Activated CD4-positive, alpha-beta T cell treated with anti-CD3 and anti-CD28 coated beads, Interleukin-2, amount 50 U/mL, for 4 hours (primary cell): ENCODE results near the gene ELP5.

Experiments
- DNase-seq, 2 experiments: peaks; one replicate each; pipeline ENCODE4 v3.0.0-alpha.2; 2020

The ELP5 gene

GRCh38 chr17:7252176-7253043, at the start of gene ELP5:
ELP5 (plus strand) TSS chr17:7252215; CDS start chr17:7252551, 336 bp downstream.
- peak; percentile 79 to 81 for DNase-seq

GRCh38 chr17:7203391-7203790, 48.6 kb upstream of the ELP5 start:
- DNase-seq, result no peak

GRCh38 chr17:7204336-7204735, 47.7 kb upstream of the ELP5 start:
- DNase-seq, result no peak

GRCh38 chr17:7204828-7205461, 47.1 kb upstream of the ELP5 start:
- DNase-seq, result peak; percentile 90 to 92

GRCh38 chr17:7205561-7205960, 46.5 kb upstream of the ELP5 start:
- no peak for DNase-seq

- DNase-seq, result no peak
Observed at GRCh38 chr17:7207120-7208001, 44.7 kb upstream of the ELP5 start.

- DNase-seq, result no peak
Observed at GRCh38 chr17:7208027-7208571, 43.9 kb upstream of the ELP5 start.

GRCh38 chr17:7208754-7209460, 43.1 kb upstream of the ELP5 start:
- no peak for DNase-seq

- no peak for DNase-seq
Observed at GRCh38 chr17:7211491-7212273, 40.3 kb upstream of the ELP5 start.

GRCh38 chr17:7213895-7214299, 38.1 kb upstream of the ELP5 start:
- no peak for DNase-seq

- DNase-seq, result peak; percentile 99
Observed at GRCh38 chr17:7214300-7215135, 37.5 kb upstream of the ELP5 start.

GRCh38 chr17:7215136-7215638, 36.8 kb upstream of the ELP5 start:
- DNase-seq, result no peak

GRCh38 chr17:7215652-7216180, 36.3 kb upstream of the ELP5 start:
- no peak for DNase-seq

- no peak for DNase-seq
Observed at GRCh38 chr17:7216242-7217112, 35.5 kb upstream of the ELP5 start.

- DNase-seq, result no peak
Observed at GRCh38 chr17:7217113-7217987, 34.7 kb upstream of the ELP5 start.

GRCh38 chr17:7218166-7218565, 33.8 kb upstream of the ELP5 start:
- DNase-seq, result no peak

GRCh38 chr17:7218758-7219157, 33.3 kb upstream of the ELP5 start:
- no peak for DNase-seq

- no peak for DNase-seq
Observed at GRCh38 chr17:7219229-7219811, 32.7 kb upstream of the ELP5 start.
